Activated naive CD4-positive, alpha-beta T cell (primary cell): Measurements from ENCODE around the gene RGL3.
"Not testable (repeated sequence)": the region's sequence is repeated elsewhere in the genome, so short reads cannot be mapped to it uniquely, and the experiment has no call there.

Source experiments
- DNase-seq, 4 experiments: peaks; one replicate each; lab custom pipeline; 2025; lab: John Stamatoyannopoulos, UW

Gene RGL3

GRCh38 chr19:11383706-11384048 lies 35.4 kb downstream of the RGL3 start:
- DNase-seq = no peak

GRCh38 chr19:11382898-11383705 lies 36.0 kb downstream of the RGL3 start:
- peak in 1 of 4 experiments; percentile 16 for DNase-seq

DNA sequence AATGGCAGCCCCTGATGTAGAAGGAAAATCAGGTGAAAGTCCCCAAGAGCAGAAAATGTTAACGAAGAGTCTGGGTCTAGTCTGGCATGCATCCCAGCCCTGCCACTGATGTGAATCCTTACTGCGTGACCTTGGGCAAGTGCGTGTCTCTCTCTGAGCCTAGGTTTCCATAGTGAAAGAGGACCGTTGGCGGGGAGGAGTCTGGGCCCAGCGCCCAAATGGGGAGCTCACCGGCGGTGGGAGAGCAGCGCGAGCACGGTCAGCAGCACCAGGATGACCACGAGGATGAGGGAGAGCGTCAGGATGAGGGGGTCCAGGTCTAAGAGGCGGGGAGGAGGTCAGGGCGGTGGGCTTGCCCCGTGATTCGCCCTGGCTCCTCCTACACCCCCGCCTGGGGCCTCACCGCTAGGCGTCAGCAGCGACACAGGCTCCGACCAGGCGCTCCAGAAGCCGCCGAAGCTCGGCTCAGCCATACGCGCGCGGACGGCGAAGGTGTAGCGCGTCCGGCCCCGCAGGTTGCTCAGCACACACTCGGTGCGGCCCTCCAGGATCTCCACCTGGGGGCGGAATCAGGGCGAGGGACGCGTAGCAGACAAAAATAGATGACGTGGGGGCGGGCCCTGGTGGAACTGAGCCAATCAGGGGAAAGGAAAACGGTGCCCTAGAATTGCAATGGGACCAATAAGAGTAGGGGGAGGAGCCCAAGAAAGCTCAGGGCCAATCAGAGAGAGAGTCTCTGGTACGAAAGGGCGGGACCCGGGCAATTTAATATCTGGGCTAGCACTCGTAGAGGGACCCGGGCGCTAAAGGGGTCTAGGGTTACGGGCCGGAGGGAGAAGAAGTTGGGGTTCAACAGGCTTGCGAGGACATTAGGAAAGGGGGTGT lies 38.2 kb downstream of the RGL3 start:
- peak; percentile 67 to 95 (median 86) for DNase-seq

DNA sequence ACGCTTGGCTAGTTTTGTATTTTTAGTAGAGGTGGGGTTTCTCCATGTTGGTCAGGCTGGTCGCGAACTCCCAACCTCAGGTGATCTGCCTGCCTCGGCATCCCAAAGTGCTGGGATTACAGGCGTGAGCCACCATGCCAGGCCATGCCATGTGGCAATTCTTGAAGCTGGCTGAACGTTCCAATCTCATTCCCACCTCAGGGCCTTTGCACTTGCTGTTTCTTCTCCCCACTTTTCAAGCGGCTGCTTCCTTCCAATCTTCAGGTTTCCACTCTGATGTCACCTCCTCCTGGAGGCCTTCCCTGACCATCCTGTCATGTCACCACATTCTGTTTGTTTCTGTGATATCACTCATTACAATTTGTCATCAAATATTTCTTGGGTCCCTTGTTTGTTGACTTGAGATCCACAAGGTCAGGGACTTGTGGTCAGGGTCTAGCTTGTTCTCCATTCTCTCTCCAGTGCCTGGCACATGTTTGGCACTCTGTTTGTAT lies 39.2 kb downstream of the RGL3 start:
- DNase-seq = no peak

GRCh38 chr19:11379269-11379845 lies 39.8 kb downstream of the RGL3 start:
- DNase-seq = not testable (repeated sequence)

DNA sequence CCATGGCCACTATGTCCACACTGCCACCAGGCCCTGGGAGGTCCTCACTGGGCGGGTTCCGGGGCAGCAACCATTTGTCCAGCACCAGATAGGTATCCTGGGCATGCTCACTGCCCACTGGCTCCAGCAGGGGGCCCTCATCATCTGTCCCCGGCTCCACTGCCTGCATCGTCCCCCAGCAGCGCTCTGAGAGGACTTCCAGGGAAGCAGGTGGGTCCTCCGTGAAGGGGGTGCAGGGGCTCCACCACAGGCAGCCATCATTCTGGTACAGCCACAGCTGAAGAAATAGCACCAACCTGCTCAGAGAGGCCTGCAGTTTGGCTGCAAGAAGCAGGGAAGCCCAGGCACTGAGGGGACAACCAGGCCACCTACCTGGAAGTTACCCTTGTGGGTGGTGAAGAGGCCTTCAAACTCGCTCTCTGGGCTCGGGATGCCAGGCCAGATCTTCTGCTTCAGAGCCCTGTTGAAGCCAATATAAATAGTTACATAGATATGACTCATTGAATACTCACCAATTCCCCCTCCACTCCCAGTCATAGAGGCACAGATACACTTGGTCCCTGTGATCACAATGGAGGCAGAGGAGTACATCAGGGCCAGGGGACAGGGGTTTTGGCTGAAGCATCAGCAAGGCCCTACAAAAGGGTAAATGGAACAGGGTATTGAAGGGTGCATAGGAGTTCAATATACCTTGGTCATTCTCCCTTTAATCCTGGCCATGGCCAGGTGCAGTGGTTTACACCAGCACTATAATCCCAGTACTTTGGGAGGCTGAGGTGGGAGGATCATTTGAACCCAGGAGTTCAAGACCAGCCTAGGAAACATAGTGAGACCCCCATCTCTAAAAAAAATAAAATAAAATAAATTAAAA lies 40.6 kb downstream of the RGL3 start:
- DNase-seq = no peak

GRCh38 chr19:11377756-11378155 lies 41.4 kb downstream of the RGL3 start:
- no peak for DNase-seq

DNA sequence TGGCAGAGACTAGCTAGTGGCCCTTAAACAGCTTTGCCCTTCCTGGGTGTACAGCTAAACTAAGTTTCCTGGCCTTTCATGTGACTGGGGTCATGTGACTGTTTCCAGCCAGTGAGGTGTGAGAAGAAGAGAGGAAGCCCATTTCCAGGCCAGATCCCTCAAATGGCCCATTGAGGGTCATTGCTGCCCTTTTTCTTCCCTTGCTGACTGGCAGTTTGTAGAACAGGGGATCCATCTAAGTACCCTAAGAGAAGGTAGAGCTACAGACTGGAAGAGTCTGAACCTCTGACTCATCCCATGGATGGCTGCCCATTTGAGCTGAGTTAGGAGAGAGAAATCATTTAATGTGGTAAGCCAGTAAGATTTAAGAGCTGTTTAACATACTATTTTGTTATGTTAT lies 41.9 kb downstream of the RGL3 start:
- DNase-seq = no peak

DNA sequence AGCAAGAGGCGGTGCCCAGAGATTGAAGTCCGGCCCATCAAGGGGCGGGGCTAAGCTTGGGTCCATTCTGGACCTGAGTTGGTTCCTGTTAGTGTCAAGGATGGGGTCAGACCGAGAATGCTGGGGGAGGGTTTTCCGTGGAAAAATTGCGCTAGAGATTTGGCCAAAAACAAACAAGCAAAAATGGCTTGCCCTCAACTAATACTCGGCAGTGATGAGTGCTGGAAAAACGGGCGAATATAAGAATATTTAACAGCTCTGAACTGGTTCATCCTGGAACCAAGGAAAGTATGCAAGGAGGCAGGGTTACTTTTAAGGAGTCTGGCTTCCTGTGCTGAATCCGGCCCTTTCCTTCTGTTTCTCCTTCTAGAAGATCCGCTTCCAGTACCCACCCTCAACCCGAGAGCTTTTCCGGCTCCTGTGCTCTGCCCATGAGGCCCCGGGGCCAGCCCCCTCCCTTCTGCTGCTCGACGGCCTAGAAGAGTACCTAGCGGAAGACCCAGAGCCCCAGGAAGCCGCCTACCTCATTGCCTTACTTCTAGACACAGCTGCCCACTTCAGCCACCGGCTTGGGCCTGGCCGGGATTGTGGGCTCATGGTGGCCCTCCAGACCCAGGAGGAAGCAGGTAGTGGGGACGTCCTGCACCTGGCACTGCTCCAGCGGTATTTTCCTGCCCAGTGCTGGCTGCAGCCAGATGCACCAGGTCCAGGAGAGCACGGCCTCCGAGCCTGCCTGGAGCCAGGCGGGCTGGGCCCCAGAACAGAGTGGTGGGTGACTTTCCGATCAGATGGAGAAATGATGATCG lies 43.8 kb downstream of the RGL3 start:
- peak in 3 of 4 experiments; percentile 25 to 71 (median 60) for DNase-seq

DNA sequence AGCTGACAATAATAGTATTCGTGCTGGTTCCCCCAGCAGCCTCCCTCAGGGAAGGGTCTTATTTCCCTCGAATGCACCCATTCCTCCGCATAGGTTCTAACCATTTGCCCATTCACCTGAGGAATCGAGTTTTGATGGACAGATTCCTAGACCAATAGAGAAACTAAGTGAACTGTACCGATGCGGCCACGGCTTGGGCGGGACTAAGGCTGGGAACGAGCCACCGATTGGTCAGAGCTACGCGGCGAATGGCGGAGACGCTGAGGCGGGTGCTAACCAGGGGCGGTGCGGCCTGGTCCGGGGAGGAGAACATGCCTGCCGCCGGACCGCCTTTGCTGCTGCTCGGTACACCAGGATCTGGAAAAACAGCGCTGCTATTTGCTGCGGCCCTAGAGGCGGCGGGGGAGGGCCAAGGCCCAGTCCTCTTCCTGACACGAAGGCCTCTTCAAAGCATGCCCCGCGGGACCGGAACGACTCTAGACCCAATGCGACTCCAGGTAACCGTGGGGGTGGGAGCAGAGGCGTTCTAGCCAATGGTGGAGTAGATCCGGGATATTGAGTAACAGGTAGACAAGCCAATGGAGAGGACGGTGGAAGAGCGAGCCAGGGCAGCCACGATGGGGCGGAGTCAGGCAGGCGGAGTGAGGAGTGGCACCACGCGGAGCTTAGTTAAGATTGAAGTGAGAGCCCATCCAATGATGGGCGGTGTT lies 44.5 kb downstream of the RGL3 start, which contains the start of gene SWSAP1:
SWSAP1 (plus strand) TSS at position 234 of the 710 bp plus-strand sequence; CDS start at position 249, 15 bp downstream.
- DNase-seq = peak; percentile 93 to 94 (median 94)

GRCh38 chr19:11373885-11374432 lies 45.2 kb downstream of the RGL3 start:
- DNase-seq = no peak

GRCh38 chr19:11373166-11373884 lies 45.8 kb downstream of the RGL3 start:
- no peak for DNase-seq

DNA sequence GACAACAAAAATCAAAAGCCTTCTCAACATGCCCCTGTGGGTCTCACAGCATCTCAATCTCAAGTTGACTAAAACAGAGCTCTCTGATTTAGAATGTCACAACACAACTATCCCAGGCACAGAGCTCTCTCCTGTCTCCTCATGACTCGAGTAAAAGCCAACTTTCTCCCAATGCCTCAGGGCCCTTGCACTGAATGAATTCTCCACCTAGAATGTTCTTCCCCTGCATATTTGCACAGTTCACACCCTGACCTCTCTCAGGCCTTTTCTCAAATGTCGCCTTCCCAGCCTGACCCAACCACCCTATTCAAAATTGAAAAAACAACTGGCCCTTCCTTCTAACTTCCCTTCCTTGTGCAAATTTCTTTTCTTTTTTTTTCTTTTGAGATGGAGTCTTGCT lies 48.4 kb downstream of the RGL3 start:
- DNase-seq = no peak

DNA sequence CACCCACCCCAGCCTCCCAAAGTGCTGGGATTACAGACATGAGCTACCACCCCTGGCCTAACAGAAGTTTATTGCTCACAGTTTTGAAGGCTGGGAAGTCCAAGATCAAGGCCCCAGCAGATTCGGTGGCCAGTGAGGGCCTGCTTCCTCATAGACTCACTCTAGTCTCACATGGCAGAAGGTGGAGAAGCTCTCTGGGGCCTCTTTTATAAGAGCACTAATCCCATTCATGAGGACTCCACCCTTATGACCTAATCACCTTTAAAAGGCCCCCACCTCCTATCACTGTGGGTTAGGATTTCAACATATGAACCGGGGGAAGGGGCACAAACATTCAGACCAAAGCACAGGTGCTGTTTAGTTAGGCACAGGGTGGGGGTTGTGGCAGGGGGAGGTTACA lies 51.6 kb downstream of the RGL3 start:
- no peak for DNase-seq

GRCh38 chr19:11365557-11366117 lies 53.5 kb downstream of the RGL3 start:
- DNase-seq = no peak

DNA sequence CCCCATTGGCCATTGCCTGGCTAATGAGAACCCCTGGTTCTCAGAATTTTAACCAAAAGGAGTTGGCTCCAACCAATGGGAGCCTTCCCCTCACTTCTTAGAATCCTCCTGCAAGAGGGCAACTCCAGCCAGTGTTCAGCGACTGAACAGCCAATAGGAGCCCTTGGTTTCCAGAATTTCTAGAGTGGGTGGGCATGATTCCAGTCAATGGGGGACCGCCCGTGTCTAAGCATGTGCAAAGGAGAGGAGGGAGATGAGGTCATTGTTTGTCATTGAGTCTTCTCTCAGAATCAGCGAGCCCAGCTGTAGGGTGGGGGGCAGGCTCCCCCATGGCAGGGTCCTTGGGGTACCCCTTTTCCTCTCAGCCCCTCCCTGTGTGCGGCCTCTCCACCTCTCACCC lies 54.2 kb downstream of the RGL3 start:
- no peak for DNase-seq

DNA sequence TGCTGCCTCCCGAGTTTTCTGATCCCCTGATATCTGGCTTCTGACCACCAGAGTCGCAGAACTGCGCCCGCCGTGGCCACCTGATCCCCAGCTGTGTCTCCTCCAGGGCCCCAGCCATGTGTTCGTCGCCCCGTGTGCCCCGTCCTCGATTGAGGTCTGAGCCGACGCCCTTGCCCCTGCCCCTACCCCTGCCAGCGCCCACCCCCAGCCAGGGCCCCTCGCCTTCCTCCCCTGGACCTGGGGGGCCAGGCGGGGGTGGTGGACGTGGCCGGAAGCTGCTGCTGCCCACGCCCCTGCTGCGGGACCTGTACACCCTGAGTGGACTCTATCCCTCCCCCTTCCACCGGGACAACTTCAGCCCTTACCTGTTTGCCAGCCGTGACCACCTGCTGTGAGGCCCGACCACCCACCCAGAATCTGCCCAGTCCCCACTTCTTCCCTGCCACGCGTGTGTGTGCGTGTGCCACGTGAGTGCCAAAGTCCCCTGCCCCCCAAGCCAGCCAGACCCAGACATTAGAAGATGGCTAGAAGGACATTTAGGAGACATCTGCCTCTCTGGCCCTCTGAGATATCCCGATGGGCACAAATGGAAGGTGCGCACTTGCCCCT lies 54.7 kb downstream of the RGL3 start:
- no peak for DNase-seq

GRCh38 chr19:11363881-11364280 lies 55.2 kb downstream of the RGL3 start:
- no peak for DNase-seq
